Measurements from ENCODE around the gene IL1RAPL1.

The IL1RAPL1 gene

DNA sequence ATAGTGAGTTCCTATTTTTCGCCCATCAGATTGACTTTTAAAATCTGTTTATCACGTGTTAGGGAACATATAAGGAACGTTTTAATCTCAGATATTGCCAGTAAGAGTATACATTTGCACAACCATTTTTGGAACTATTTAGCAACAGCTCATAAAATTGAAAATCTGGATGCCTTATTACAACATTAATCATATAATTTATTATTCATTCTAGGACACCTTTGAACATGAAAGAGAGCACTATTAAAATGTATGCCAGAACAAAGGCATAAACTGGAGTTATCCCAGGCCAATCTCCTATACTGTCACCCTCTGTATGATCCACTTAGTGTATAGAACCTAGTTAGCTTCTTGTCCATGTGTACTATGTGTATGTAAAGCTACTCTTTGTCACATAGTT is 1049.1 kb downstream of the IL1RAPL1 start:
- TF ChIP-seq POLR2AphosphoS5 (IDR thresholded peaks at IDR 0.05; ENCODE audit: low read depth, low read length): no peak
- TF ChIP-seq, protein P1, sequence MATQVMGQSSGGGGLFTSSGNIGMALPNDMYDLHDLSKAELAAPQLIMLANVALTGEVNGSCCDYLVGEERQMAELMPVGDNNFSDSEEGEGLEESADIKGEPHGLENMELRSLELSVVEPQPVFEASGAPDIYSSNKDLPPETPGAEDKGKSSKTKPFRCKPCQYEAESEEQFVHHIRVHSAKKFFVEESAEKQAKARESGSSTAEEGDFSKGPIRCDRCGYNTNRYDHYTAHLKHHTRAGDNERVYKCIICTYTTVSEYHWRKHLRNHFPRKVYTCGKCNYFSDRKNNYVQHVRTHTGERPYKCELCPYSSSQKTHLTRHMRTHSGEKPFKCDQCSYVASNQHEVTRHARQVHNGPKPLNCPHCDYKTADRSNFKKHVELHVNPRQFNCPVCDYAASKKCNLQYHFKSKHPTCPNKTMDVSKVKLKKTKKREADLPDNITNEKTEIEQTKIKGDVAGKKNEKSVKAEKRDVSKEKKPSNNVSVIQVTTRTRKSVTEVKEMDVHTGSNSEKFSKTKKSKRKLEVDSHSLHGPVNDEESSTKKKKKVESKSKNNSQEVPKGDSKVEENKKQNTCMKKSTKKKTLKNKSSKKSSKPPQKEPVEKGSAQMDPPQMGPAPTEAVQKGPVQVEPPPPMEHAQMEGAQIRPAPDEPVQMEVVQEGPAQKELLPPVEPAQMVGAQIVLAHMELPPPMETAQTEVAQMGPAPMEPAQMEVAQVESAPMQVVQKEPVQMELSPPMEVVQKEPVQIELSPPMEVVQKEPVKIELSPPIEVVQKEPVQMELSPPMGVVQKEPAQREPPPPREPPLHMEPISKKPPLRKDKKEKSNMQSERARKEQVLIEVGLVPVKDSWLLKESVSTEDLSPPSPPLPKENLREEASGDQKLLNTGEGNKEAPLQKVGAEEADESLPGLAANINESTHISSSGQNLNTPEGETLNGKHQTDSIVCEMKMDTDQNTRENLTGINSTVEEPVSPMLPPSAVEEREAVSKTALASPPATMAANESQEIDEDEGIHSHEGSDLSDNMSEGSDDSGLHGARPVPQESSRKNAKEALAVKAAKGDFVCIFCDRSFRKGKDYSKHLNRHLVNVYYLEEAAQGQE (IDR thresholded peaks at IDR 0.05; ENCODE audit: insufficient read depth in 1 of 2, low read depth in 2 of 2, low read length in 2 of 2): no peak
- no peak for TF ChIP-seq SIN3A (IDR thresholded peaks at IDR 0.05; ENCODE audit: borderline replicate concordance, insufficient read depth, low read length)
- TF ChIP-seq TAF1 (IDR thresholded peaks at IDR 0.05; ENCODE audit: borderline replicate concordance, insufficient read depth, low read length): no peak
- TF ChIP-seq FOXP2 (optimal IDR thresholded peaks at IDR 0.05; ENCODE audit: borderline replicate concordance, extremely low read depth, extremely low read length, insufficient read depth): no peak

DNA sequence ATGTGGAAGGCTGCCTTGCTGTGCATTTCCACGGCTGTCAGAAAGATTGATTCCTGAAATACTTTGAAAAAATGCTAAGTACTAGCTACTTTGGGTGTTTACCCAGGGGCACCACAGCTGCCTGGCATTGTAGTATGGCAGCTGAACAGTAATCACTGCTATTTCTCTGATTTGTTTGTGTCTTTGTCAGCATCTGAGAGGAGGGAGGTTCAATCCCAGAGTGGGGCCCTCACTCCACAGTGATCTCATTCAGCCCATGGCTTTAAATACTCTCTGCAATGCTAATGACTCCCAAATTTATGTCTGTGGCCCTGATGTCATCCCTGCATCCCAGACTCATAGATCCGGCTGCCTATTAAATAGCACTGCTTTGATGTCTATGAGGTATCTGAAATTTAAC is 1052.9 kb downstream of the IL1RAPL1 start:
- no peak for TF ChIP-seq FOXP2 (optimal IDR thresholded peaks at IDR 0.05; ENCODE audit: borderline replicate concordance, extremely low read depth, extremely low read length, insufficient read depth)

DNA sequence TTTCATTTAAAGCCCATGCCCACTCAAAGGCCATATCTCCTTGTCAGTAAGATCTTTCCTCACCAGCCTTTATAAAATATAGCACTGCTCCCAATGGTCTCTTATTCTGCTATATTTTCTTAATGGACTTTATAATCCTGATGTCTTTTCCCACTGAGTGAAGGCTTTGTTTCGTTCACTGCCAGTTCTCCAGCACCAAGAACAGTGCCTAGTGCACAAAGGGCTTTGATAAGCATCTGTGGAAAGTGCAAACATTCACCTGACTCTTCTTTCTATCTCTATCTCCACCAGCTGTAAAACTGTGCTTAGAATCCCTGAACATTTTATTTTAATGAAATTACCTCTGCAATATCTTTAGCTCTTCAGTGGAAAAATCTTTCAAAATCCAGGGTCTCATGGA is 1054.2 kb downstream of the IL1RAPL1 start:
- TF ChIP-seq FOXP2 (optimal IDR thresholded peaks at IDR 0.05; ENCODE audit: borderline replicate concordance, extremely low read depth, extremely low read length, insufficient read depth): no peak

DNA sequence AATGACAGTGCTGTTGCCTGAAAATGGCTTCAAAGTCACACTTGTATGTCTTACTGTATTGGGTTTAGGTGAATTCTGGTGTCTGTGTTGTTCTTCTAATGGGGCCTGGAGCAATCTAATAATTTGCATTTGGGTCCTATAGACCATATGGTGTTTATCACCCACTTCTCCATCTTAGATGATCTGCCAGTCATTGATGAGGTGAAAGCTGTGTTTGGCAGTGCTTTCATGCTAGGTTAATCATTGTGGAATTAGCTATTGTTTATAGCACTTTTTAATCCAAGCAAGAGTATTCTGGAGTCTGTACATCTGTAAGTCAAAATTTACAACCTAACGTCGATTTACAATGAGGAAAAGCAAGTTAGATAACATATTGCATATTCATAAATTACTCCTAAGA is 1055.9 kb downstream of the IL1RAPL1 start:
- TF ChIP-seq SIN3A (IDR thresholded peaks at IDR 0.05; ENCODE audit: borderline replicate concordance, insufficient read depth, low read length) (no peak), FOXP2 (optimal IDR thresholded peaks at IDR 0.05; ENCODE audit: borderline replicate concordance, extremely low read depth, extremely low read length, insufficient read depth) (no peak), TAF1 (IDR thresholded peaks at IDR 0.05; ENCODE audit: borderline replicate concordance, insufficient read depth, low read length) (no peak), POLR2AphosphoS5 (IDR thresholded peaks at IDR 0.05; ENCODE audit: low read depth, low read length) (no peak)
- TF ChIP-seq, protein P1 (IDR thresholded peaks at IDR 0.05; ENCODE audit: insufficient read depth in 1 of 2, low read depth in 2 of 2, low read length in 2 of 2): no peak

DNA sequence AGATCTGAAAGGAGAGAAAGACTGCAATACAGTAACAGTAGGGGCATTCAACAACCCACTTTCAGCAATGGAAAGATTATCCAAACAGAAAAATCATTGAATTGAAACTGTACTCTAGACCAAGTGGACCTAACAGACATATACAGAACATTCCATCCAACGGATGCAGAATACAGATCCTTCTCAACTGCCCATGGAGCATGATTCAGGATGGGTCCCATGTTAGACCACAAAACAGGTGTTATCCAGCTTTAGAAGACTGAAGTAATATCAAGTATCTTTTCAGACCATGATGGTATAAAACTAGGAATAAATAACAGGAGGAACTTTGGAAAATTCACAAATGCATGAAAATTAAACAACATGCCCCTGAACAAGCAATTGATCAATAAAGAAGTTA is 1060.9 kb downstream of the IL1RAPL1 start:
- TF ChIP-seq FOXP2 (optimal IDR thresholded peaks at IDR 0.05; ENCODE audit: borderline replicate concordance, extremely low read depth, extremely low read length, insufficient read depth) (no peak), POLR2AphosphoS5 (IDR thresholded peaks at IDR 0.05; ENCODE audit: low read depth, low read length) (no peak), TAF1 (IDR thresholded peaks at IDR 0.05; ENCODE audit: borderline replicate concordance, insufficient read depth, low read length) (no peak), SIN3A (IDR thresholded peaks at IDR 0.05; ENCODE audit: borderline replicate concordance, insufficient read depth, low read length) (no peak)
- TF ChIP-seq, protein P1 (IDR thresholded peaks at IDR 0.05; ENCODE audit: insufficient read depth in 1 of 2, low read depth in 2 of 2, low read length in 2 of 2): no peak

DNA sequence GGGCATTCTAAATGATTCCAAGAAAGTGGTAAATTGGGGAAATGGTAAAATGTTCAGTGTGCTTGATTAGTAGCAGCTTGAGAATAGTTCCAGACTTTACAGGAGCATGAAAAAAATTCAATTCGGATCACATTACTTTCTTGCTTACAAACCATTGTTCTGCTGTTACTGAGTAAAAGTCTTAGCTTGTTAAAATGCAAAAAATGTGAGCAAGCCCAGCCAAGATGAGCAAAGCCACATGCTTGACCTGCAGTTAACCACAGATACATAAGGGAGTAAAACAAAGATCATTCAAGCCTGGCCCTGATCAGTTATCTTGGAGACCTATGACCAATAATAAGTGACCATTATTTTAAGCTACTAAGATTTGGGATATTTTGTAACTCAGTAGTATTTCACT is 1065.2 kb downstream of the IL1RAPL1 start:
- no peak for TF ChIP-seq POLR2AphosphoS5 (IDR thresholded peaks at IDR 0.05; ENCODE audit: low read depth, low read length)
- TF ChIP-seq TAF1 (IDR thresholded peaks at IDR 0.05; ENCODE audit: borderline replicate concordance, insufficient read depth, low read length): no peak
- no peak for TF ChIP-seq SIN3A (IDR thresholded peaks at IDR 0.05; ENCODE audit: borderline replicate concordance, insufficient read depth, low read length)
- TF ChIP-seq FOXP2 (optimal IDR thresholded peaks at IDR 0.05; ENCODE audit: borderline replicate concordance, extremely low read depth, extremely low read length, insufficient read depth): no peak
- TF ChIP-seq, protein P1 (IDR thresholded peaks at IDR 0.05; ENCODE audit: insufficient read depth in 1 of 2, low read depth in 2 of 2, low read length in 2 of 2): no peak

Data from PFSK-1 (cell line).